HEK293 (cell line): ENCODE results near the gene DNMT3A.

Experiments used
- CTCF ChIA-PET: fragments of 350-600 bp; formaldehyde crosslinking; extraction: SDS; loops from one replicate; lab custom pipeline; 2021; ENCODE audit warnings: antibody characterized with exemption; lab: Yijun Ruan, JAX
- POLR2A ChIA-PET: fragments of 300-600 bp; formaldehyde crosslinking; extraction: SDS; loops from one replicate; lab custom pipeline; 2020; ENCODE audit warnings: antibody characterized with exemption, inconsistent platforms; lab: Yijun Ruan, JAX
- H3K27ac ChIP-seq: fragments of 200-500 bp; sonication (Bioruptor generic); 2 replicates; pipeline ENCODE4 v1.5.1; 2014; ENCODE audit warnings: low read depth, low read length, control low read depth, inconsistent platforms; ENCODE audit errors: extremely low read depth
- H3K36me3 ChIP-seq, 2 experiments: fragments of 200-500 bp in 1 of 2; sonication (Bioruptor generic) in 1 of 2; 1 replicate in 1 of 2; 2 replicates in 1 of 2; pipeline ENCODE4 v1.5.1; 2014 to 2017; ENCODE audit warnings: inconsistent platforms in 2 of 2, low read length in 2 of 2; ENCODE audit not compliant: control insufficient read depth in 2 of 2, insufficient read depth in 1 of 2
- H3K4me1 ChIP-seq: fragments of 200-500 bp; sonication (Bioruptor generic); 2 replicates; pipeline ENCODE4 v1.5.1; 2014; ENCODE audit warnings: mild to moderate bottlenecking, low read length, inconsistent platforms; ENCODE audit not compliant: control insufficient read depth, insufficient read depth
- H3K4me3 ChIP-seq: 2 replicates; pipeline ENCODE4 v1.5.1; 2011; ENCODE audit warnings: low read depth, mild to moderate bottlenecking, control low read depth, low read length, moderate library complexity
- H3K9me3 ChIP-seq: fragments of 200-500 bp; sonication (Bioruptor generic); 2 replicates; pipeline ENCODE4 v1.5.1; 2014; ENCODE audit warnings: low read depth, low read length, inconsistent platforms; ENCODE audit not compliant: control insufficient read depth, insufficient read depth
- BCL11B ChIP-seq: fragments of 450-650 bp; formaldehyde crosslinking; IDR thresholded peaks from 2 replicates; pipeline ENCODE4 v1.5.1; 2016; ENCODE audit warnings: low read depth, missing biosample characterization, missing genetic modification characterization
- FEZF1 ChIP-seq: fragments of 450-650 bp; formaldehyde crosslinking; IDR thresholded peaks from 2 replicates; pipeline ENCODE4 v1.5.1; 2016; ENCODE audit warnings: missing biosample characterization, missing genetic modification characterization
- HOXA7 ChIP-seq: sonication (generic); formaldehyde crosslinking; IDR thresholded peaks from 2 replicates; pipeline ENCODE4 v1.8.1; 2022; ENCODE audit warnings: missing genetic modification reagents, borderline replicate concordance
- HOXD13 ChIP-seq: sonication (generic); formaldehyde crosslinking; IDR thresholded peaks from 2 replicates; pipeline ENCODE4 v1.8.0; 2022; ENCODE audit warnings: missing genetic modification reagents, borderline replicate concordance
- IKZF3 ChIP-seq: fragments of 450-650 bp; IDR thresholded peaks from 2 replicates; pipeline ENCODE4 v1.5.0; 2018; ENCODE audit warnings: missing biosample characterization, mild to moderate bottlenecking, missing genetic modification characterization, moderate library complexity
- TRIM28 ChIP-seq: IDR thresholded peaks from 2 replicates; pipeline ENCODE4 v1.6.1; 2011; ENCODE audit warnings: low read length, control low read depth, borderline replicate concordance
- ZNF132 ChIP-seq: fragments of 450-650 bp; formaldehyde crosslinking; IDR thresholded peaks from 2 replicates; pipeline ENCODE4 v1.5.1; 2017; ENCODE audit warnings: missing biosample characterization, missing genetic modification characterization, borderline replicate concordance
- ZNF184 ChIP-seq: fragments of 450-650 bp; IDR thresholded peaks from 2 replicates; pipeline ENCODE4 v1.5.1; 2018; ENCODE audit warnings: missing biosample characterization, mild to moderate bottlenecking, missing genetic modification characterization
- ZNF391 ChIP-seq: fragments of 450-650 bp; formaldehyde crosslinking; IDR thresholded peaks from 2 replicates; pipeline ENCODE4 v1.5.1; 2016; ENCODE audit warnings: low read depth, missing biosample characterization, missing genetic modification characterization, borderline replicate concordance
- ZNF473 ChIP-seq: fragments of 450-650 bp; formaldehyde crosslinking; IDR thresholded peaks from 2 replicates; pipeline ENCODE4 v1.5.1; 2017; ENCODE audit warnings: missing biosample characterization, missing genetic modification characterization
- ZNF48 ChIP-seq: fragments of 450-650 bp; formaldehyde crosslinking; IDR thresholded peaks from 2 replicates; pipeline ENCODE4 v1.5.1; 2016; ENCODE audit warnings: missing biosample characterization, missing genetic modification characterization
- ZNF529 ChIP-seq: fragments of 450-650 bp; formaldehyde crosslinking; IDR thresholded peaks from 2 replicates; pipeline ENCODE4 v1.5.1; 2017; ENCODE audit warnings: missing genetic modification characterization, missing biosample characterization; ENCODE audit not compliant: insufficient replicate concordance
- ZNF571 ChIP-seq: fragments of 450-650 bp; formaldehyde crosslinking; IDR thresholded peaks from 2 replicates; pipeline ENCODE4 v1.5.0; 2017; ENCODE audit warnings: missing biosample characterization, missing genetic modification characterization
- ZNF707 ChIP-seq: fragments of 450-650 bp; formaldehyde crosslinking; IDR thresholded peaks from 2 replicates; pipeline ENCODE4 v1.5.1; 2016; ENCODE audit warnings: missing biosample characterization, missing genetic modification characterization
- ZNF830 ChIP-seq: fragments of 450-650 bp; IDR thresholded peaks from 2 replicates; pipeline ENCODE4 v1.5.0; 2018; ENCODE audit warnings: missing biosample characterization, missing genetic modification characterization, low read depth, mild to moderate bottlenecking, moderate library complexity
- TF ChIP-seq, protein P1 (sequence below): fragments of 450-650 bp; formaldehyde crosslinking; IDR thresholded peaks from 2 replicates; pipeline ENCODE4 v1.5.1; 2016; ENCODE audit warnings: missing biosample characterization, missing genetic modification characterization, borderline replicate concordance
- TF ChIP-seq, protein P2 (sequence below): fragments of 450-650 bp; formaldehyde crosslinking; IDR thresholded peaks from 2 replicates; pipeline ENCODE4 v1.5.1; 2016; ENCODE audit warnings: missing biosample characterization, missing genetic modification characterization
- TF ChIP-seq, protein P3 (sequence below): fragments of 450-650 bp; formaldehyde crosslinking; IDR thresholded peaks from 2 replicates; pipeline ENCODE4 v1.5.1; 2016; ENCODE audit warnings: missing biosample characterization, missing genetic modification characterization
- TF ChIP-seq, protein P4 (sequence below): fragments of 450-650 bp; formaldehyde crosslinking; IDR thresholded peaks from 2 replicates; pipeline ENCODE4 v1.5.1; 2016; ENCODE audit warnings: missing biosample characterization, missing genetic modification characterization

DNMT3A gene

DNA sequence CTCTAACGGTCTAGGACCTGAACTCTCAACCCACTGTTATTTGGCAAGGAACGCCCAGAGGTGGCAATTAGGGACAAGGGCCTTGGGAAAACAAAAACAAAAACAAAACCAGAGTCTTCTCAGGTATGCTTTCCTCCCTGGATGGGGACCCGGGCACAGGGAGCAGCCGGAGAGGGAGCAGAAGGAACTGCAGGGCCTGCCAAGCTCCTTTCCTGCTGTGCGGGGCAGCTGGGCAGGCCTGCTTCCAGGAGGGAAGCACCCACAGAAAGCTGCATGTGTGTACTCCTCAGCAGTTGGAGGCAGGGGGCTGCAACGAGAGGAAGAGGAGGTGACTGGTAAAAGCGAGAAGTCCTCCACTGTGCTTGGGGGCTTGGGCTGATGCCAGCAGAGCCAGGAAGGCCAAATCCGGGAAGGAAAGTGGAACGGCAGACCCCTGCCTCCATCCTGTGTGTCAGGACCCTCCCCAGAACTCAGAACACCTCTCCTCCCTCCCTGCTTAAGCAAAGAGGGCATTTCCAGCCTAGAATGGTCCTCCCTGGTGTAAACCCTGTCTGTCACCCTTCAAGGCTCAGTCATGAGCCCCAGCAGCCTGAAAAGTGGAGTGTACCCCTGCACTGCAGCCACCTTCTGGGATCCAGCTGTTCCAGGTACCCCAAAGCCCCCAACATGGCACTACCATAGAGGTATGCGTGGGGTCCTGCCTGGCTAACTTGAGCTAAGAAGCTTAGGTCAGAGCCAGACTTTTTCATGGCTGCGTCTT, 56.3 kb downstream of the DNMT3A start:
- Histone ChIP-seq H3K9me3 (no peaks in the 10 kb centered on the region), H3K27ac (no peak overlapping the region), H3K4me1 (no peaks in the 10 kb centered on the region), H3K36me3 (peaks cover 0 to 22% of the 10 kb centered on the region in 2 experiments; a peak in 1 of 3 replicates), H3K4me3 (no peak overlapping the region)
- TF ChIP-seq FEZF1 (tag by site-specific recombination) (no peak), ZNF571 (tag by site-specific recombination) (no peak), ZNF48 (tag by site-specific recombination) (no peak), HOXA7 (CRISPR knock-in tag) (no peak), ZNF707 (tag by site-specific recombination) (no peak), ZNF529 (tag by site-specific recombination) (no peak), ZNF184 (no peak), TRIM28 (no peak), ZNF391 (tag by site-specific recombination) (no peak), BCL11B (tag by site-specific recombination) (no peak), ZNF830 (tag by site-specific recombination) (no peak), IKZF3 (tag by site-specific recombination) (no peak), ZNF473 (tag by site-specific recombination) (no peak), HOXD13 (CRISPR knock-in tag) (no peak), ZNF132 (tag by site-specific recombination) (no peak)
- TF ChIP-seq, protein P1, sequence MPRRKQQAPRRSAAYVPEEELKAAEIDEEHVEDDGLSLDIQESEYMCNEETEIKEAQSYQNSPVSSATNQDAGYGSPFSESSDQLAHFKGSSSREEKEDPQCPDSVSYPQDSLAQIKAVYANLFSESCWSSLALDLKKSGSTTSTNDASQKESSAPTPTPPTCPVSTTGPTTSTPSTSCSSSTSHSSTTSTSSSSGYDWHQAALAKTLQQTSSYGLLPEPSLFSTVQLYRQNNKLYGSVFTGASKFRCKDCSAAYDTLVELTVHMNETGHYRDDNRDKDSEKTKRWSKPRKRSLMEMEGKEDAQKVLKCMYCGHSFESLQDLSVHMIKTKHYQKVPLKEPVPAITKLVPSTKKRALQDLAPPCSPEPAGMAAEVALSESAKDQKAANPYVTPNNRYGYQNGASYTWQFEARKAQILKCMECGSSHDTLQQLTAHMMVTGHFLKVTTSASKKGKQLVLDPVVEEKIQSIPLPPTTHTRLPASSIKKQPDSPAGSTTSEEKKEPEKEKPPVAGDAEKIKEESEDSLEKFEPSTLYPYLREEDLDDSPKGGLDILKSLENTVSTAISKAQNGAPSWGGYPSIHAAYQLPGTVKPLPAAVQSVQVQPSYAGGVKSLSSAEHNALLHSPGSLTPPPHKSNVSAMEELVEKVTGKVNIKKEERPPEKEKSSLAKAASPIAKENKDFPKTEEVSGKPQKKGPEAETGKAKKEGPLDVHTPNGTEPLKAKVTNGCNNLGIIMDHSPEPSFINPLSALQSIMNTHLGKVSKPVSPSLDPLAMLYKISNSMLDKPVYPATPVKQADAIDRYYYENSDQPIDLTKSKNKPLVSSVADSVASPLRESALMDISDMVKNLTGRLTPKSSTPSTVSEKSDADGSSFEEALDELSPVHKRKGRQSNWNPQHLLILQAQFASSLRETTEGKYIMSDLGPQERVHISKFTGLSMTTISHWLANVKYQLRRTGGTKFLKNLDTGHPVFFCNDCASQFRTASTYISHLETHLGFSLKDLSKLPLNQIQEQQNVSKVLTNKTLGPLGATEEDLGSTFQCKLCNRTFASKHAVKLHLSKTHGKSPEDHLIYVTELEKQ (tag by site-specific recombination) = no peak
- TF ChIP-seq, protein P2, sequence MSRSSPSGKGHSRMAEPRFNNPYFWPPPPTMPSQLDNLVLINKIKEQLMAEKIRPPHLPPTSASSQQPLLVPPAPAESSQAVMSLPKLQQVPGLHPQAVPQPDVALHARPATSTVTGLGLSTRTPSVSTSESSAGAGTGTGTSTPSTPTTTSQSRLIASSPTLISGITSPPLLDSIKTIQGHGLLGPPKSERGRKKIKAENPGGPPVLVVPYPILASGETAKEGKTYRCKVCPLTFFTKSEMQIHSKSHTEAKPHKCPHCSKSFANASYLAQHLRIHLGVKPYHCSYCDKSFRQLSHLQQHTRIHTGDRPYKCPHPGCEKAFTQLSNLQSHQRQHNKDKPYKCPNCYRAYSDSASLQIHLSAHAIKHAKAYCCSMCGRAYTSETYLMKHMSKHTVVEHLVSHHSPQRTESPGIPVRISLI (tag by site-specific recombination) = no peak
- TF ChIP-seq, protein P3, sequence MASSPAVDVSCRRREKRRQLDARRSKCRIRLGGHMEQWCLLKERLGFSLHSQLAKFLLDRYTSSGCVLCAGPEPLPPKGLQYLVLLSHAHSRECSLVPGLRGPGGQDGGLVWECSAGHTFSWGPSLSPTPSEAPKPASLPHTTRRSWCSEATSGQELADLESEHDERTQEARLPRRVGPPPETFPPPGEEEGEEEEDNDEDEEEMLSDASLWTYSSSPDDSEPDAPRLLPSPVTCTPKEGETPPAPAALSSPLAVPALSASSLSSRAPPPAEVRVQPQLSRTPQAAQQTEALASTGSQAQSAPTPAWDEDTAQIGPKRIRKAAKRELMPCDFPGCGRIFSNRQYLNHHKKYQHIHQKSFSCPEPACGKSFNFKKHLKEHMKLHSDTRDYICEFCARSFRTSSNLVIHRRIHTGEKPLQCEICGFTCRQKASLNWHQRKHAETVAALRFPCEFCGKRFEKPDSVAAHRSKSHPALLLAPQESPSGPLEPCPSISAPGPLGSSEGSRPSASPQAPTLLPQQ (tag by site-specific recombination) = no peak
- TF ChIP-seq, protein P4, sequence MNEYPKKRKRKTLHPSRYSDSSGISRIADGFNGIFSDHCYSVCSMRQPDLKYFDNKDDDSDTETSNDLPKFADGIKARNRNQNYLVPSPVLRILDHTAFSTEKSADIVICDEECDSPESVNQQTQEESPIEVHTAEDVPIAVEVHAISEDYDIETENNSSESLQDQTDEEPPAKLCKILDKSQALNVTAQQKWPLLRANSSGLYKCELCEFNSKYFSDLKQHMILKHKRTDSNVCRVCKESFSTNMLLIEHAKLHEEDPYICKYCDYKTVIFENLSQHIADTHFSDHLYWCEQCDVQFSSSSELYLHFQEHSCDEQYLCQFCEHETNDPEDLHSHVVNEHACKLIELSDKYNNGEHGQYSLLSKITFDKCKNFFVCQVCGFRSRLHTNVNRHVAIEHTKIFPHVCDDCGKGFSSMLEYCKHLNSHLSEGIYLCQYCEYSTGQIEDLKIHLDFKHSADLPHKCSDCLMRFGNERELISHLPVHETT = no peak
- CTCF ChIA-PET = no interaction called here
- POLR2A ChIA-PET = no interaction called here
